Measurements from ENCODE around the gene SLAMF6.

The SLAMF6 gene

DNA sequence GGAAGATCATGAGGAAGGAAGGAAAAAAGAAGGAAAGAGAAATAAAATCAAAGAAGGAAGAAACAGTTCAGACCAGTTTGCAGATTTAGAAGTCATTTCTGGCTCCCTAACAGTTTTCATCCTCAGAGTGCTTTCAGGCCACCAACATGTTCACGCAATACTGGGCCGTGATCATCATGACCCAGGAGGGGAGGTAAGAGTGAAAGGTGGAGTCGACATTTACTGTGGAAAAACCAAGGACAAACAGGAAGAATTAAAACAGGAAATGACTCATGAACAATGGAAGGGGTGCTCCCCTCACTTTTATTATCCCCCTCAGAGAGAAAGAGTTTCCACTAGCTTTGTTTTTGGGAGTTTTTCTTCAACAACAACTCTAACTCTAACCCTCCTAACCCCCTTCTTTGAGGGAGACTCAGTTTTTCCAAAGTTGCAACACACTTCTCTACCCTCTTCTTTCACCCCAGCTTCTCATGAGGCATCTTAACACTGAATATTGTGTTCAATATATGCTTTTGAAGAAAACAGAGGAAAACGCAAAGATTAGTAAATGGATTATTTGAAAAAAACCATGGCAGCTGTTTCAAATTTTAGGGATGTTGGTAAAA lies 62.3 kb downstream of the SLAMF6 start:
- no peak overlapping the region for H3K4me3 ChIP-seq (replicated peaks; ENCODE audit: low read depth, low read length)
- TF ChIP-seq, protein P1, sequence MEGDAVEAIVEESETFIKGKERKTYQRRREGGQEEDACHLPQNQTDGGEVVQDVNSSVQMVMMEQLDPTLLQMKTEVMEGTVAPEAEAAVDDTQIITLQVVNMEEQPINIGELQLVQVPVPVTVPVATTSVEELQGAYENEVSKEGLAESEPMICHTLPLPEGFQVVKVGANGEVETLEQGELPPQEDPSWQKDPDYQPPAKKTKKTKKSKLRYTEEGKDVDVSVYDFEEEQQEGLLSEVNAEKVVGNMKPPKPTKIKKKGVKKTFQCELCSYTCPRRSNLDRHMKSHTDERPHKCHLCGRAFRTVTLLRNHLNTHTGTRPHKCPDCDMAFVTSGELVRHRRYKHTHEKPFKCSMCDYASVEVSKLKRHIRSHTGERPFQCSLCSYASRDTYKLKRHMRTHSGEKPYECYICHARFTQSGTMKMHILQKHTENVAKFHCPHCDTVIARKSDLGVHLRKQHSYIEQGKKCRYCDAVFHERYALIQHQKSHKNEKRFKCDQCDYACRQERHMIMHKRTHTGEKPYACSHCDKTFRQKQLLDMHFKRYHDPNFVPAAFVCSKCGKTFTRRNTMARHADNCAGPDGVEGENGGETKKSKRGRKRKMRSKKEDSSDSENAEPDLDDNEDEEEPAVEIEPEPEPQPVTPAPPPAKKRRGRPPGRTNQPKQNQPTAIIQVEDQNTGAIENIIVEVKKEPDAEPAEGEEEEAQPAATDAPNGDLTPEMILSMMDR (IDR thresholded peaks at IDR 0.05; ENCODE audit: low read depth, low read length, missing control alignments), result no peak
- DNase-seq (ENCODE audit: extremely low read depth, low read depth), result no peak

DNA sequence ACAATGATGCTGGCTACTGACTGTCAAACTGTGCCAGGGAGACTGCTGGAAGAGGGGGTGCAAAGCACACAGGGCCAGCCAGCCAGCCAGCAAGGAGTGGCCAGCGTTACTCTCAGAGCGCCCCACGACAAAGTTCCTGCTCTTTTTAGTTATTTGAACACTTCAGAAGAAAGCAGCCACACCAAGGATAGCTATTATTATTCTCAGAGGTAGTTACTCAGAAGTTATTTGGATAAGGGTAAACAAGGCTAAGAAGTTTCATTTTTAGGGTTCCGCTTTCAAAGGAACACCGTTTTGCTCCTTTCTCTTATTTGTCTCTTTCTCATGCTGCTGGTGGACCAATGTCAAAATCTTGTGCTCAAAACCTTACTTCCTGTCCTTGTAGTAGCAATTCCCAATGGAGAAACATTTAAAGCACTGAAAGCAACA lies 62.8 kb downstream of the SLAMF6 start:
- no peak for DNase-seq (ENCODE audit: extremely low read depth, low read depth)
- TF ChIP-seq, protein P1 (IDR thresholded peaks at IDR 0.05; ENCODE audit: low read depth, low read length, missing control alignments), result no peak
- H3K4me3 ChIP-seq (replicated peaks; ENCODE audit: low read depth, low read length), result no peak overlapping the region

DNA sequence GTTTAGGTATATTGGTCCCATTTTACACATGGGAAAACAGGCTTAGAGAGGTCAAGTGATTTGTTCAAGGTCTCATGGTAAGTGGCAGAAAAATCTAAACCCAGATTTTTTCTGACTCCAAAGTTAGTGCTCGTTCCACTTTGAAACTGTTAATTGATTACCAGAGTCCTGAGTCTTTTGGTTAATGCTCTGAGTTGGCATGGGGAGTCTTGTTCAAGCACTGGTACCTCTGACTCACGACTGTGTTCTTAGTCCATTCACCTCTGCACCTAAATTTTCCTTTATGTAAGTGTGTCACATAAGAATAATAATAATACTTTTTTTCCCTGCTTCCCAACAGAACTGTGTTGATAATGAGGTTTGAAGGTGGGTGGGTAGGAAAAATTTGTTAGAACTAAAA lies 63.4 kb downstream of the SLAMF6 start:
- no peak for DNase-seq (ENCODE audit: extremely low read depth, low read depth)
- H3K4me3 ChIP-seq (replicated peaks; ENCODE audit: low read depth, low read length), result no peak overlapping the region

DNA sequence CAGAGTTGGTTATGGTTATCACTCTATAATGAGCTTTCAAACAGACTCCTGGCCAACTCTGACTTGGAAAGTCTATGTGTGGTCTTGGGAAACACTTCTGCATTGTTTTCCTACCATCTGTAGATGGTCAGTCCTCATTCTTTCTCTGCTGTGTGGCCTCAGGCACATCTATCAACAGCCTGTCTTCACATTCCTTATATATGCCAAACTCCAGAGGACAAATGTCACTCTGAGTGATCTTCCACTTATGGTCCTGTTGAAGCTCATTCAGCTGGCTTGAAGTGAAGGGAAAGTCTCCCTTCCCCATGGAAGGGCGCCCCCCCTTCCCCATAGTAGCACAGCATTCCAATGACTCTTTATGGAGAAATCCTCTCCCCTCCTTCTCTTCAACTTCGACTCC lies 64.0 kb downstream of the SLAMF6 start:
- no peak overlapping the region for H3K4me3 ChIP-seq (replicated peaks; ENCODE audit: low read depth, low read length)
- TF ChIP-seq, protein P1 (IDR thresholded peaks at IDR 0.05; ENCODE audit: low read depth, low read length, missing control alignments), result no peak
- DNase-seq (ENCODE audit: extremely low read depth, low read depth), result no peak

More for the DNA sequence above, 63.4 kb downstream of the SLAMF6 start:
- TF ChIP-seq, protein P1 (IDR thresholded peaks at IDR 0.05; ENCODE audit: low read depth, low read length, missing control alignments), result no peak

DNA sequence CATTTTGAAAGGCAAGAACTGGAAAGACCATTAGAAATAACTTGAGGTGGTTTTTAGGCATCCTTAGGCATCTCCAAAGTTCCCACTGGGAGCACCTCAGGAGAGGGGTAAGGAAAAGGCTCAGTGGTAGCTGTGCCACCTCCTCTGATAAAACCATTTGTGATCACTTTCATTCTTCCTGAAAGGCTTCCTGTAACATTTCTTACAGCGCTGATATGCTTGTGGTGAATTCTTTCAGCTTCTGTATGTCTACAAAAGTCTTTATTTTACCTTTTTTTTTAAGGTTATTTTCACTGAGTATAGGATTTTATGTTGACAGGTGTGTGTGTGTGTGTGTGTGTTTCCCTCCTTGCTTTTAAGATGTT lies 67.9 kb downstream of the SLAMF6 start:
- no peak for DNase-seq (ENCODE audit: extremely low read depth, low read depth)
- TF ChIP-seq, protein P1 (IDR thresholded peaks at IDR 0.05; ENCODE audit: low read depth, low read length, missing control alignments), result no peak
- no peak overlapping the region for H3K4me3 ChIP-seq (replicated peaks; ENCODE audit: low read depth, low read length)

DNA sequence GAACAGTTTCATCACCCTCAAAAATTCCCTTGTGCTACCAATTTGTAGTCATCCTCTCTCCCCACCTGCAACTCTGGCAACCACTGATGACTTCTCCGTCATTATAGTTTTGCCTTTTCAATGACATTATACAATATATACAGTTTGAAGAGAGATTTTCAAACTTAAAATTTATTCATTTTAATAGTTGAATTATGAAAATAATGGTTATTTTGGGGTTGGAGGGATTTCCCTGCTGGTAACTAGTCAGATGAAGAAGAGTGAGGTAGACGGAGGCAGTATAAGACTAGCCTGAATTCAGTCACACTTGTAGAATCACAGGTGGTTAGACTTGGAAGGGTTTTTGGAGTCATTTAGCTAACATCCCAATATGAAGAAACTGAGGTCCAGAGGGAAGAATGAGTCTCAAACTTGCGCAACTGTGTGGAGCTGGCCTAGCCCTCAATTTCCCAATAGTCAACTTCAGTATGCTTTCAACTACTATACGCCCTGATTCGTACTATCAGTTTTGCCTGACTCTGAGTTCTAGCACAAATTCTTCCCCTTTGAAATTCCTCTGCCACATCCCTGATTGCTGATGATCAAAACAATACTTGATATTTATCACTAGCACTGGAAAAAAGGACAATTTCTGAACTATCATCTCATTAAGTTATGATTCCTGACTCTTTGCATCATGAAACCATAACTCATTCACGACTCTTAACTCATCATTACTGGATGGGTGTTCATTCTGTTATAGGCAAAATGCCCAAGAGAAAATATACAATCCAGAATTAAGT lies 68.5 kb downstream of the SLAMF6 start:
- no peak overlapping the region for H3K4me3 ChIP-seq (replicated peaks; ENCODE audit: low read depth, low read length)
- TF ChIP-seq, protein P1 (IDR thresholded peaks at IDR 0.05; ENCODE audit: low read depth, low read length, missing control alignments), result no peak
- no peak for DNase-seq (ENCODE audit: extremely low read depth, low read depth)

Data from HFF-Myc (cell line).